Left forelimb (tissue), 1 donor: ENCODE results near the gene DPCD.
"Not testable (repeated sequence)": the region's sequence is repeated elsewhere in the genome, so short reads cannot be mapped to it uniquely, and the experiment has no call there.

ENCODE experiments used
- DNase-seq: peaks from one replicate; pipeline ENCODE4 v3.0.0-alpha.2; 2018; ENCODE audit warnings: low spot score

Gene DPCD

GRCh38 chr10:101585841-101586240, 2.3 kb upstream of the DPCD start:
- no peak for DNase-seq

GRCh38 chr10:101588879-101589278, 758 bp downstream of the DPCD start:
- no peak for DNase-seq

DNA sequence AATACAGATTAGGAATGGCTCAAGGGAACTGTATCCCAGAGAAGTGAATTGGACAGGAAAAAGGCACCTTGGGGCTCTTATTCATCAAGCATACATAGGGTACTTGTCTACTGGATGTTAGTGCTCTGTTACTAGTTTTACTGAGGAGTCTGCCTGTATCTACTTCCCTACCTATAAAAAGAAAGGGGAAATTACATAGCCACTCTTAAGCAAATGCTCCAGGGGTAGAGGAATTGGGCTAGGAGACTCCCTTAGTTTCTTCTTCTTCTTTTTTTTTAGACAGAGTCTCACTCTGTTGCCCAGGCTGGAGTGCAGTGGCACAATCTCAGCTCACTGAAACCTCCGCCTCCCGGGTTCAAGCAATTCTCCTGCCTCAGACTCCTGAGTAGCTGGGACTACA, 5.2 kb downstream of the DPCD start:
- not testable (repeated sequence) for DNase-seq

- no peak for DNase-seq
Observed at GRCh38 chr10:101595591-101596433, 7.7 kb downstream of the DPCD start.

DNA sequence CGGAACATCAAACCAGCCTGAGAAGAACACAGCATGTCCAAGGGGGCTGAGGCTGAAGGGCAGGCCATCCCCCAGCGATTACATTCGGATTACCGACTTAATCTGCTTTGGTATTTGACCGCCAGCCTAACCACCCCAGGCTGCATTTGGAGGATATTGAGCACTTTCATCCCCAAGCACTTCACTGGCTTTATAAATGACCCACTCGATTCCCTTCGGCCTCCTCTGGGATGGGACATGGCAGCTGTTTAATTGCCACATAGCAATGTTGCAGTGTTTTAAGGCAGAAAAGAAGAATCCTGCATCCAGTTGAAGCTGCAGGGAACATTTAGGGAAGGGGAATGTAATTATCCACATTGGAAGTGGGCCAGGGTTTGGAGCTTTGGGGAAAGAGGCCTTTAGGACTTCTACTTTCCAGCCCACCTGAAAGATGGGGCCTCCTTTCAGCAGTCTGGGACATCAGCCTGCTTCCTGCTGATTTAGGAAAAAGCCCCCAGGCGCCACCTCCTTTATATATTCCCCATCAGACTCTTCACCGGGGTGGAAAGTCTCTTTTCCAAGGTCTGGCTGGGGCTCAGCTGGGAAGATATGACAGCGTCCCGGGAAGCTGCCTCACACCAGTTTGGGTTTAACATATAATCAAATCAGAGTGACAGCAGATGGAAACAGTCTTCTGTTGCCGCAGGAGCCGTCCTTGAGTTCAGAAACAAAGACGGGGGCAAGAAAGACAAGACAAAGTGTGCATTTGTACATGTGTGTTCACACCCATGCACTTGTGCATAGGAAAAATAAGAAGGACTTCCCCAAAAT, 9.2 kb downstream of the DPCD start:
- no peak for DNase-seq

GRCh38 chr10:101601541-101601940, 13.4 kb downstream of the DPCD start:
- no peak for DNase-seq

- DNase-seq: peak; percentile 78
Observed at GRCh38 chr10:101602761-101603398, 14.8 kb downstream of the DPCD start.

DNA sequence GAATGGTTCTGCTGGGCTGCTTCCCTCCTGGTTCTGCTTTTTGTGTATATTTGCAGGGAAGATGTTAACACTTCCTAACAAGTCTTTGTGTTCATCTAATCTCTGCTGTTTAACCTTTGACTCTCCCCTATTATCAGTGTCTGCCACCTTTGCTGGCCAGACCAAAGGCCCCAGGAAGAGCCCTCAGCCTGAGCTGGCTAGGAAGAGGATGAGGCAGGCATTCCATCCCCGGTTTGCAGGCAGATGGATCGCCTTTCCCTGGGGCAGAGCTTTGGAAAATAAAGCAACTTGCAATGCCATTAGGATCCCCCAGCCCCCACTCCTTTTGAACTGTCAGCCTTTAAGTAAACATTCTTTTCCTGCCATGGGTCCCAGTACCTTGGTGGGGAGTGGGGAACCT, 19.0 kb downstream of the DPCD start:
- no peak for DNase-seq

GRCh38 chr10:101609481-101609880, 21.4 kb downstream of the DPCD start:
- no peak for DNase-seq

DNA sequence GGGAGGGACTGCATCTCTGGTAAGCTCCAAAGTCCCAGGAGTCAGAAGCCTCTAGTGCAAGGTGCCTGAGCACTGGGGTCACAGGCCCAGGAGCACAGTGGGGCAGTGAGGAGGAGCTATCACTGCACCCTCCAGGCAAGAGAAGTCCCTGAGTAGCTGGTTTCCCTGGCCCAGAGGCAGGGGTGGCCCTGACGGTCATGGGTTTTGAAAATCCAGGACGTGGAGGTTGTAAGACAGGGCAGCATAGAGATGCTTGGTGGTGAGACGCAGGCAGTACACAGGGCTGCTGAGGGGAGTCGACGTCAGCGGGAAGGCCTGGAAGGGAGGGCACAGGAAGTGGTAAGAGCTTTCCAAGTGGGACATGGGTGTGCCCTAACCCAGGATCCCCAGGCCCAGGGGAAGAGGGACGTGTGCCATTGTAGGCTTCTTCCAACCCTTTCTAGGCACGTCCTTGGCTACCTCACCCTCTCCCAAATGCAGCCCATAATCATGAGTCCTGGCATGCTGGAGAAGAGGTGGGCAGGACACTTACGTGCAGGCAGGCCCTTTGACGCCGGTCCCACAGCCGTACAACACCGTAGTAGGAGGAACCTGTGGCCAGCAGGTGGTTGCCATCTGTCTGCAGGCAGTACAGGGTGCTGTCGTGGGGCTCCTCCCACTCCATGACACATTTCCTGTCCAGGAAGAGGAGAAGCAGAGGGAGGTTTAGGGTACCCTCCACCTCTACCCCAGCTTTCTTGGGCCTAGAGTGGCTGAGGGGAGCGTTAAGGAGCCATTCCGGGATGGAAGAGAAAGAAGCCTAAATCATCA, 23.2 kb downstream of the DPCD start:
- no peak for DNase-seq

DNA sequence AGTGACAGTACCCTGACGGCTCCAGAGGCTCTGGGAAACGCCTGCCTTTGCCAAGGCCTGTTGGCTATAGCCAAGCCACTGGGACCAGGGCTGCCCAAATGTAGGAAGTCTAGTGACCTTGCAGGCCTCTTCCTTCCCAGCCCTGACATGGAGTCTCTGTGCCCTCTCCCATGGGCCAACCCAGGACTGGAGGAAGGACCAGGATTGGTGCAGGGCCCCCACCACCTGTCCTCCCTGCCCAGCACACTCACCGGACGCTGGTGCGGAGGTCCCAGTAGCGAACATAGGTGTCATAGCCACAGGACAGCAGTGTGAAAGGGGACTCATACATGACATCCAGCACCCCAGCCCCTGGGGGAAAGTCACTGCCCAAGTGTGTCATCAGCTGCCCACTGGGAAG, 24.0 kb downstream of the DPCD start:
- DNase-seq: no peak

DNA sequence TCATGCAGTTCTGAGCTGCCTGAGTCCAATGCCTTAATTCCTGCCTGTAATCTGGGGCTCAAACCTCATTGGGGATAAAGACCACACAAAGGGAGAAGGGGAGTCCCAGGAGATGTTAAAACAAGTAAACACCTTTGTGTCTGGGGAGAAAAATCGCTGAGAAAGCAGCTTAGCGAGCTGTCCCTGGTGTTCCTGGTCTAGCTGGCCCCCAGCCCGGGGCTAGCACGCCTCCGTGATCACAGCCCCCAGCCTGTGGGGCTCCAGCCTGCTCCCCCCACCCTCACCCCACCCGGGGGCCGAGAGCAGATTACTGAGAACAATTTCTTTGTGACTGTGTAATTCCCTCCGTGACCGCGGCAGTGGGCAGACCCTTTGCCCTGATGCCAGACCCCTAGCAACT, 24.8 kb downstream of the DPCD start:
- DNase-seq: no peak

DNA sequence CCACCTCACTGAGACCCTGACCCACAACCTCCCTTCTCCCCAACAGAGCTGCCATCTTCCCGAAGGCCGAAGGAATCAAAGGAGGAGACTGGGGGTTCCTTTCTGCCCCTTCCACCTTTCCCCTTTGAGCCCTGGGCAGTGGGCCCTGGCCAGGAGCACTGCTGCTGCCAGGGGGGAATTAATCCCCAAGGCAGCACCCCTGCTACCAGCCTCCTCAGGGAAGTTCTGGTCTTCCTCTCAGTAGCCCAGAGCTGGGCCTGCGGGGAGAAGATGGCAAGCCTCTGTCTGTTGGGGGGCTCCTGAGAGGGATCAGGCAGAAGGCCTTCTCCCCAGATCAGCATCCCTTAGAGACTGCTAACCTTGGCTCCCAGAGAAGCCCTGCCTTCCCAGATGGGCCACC, 25.5 kb downstream of the DPCD start:
- no peak for DNase-seq

DNA sequence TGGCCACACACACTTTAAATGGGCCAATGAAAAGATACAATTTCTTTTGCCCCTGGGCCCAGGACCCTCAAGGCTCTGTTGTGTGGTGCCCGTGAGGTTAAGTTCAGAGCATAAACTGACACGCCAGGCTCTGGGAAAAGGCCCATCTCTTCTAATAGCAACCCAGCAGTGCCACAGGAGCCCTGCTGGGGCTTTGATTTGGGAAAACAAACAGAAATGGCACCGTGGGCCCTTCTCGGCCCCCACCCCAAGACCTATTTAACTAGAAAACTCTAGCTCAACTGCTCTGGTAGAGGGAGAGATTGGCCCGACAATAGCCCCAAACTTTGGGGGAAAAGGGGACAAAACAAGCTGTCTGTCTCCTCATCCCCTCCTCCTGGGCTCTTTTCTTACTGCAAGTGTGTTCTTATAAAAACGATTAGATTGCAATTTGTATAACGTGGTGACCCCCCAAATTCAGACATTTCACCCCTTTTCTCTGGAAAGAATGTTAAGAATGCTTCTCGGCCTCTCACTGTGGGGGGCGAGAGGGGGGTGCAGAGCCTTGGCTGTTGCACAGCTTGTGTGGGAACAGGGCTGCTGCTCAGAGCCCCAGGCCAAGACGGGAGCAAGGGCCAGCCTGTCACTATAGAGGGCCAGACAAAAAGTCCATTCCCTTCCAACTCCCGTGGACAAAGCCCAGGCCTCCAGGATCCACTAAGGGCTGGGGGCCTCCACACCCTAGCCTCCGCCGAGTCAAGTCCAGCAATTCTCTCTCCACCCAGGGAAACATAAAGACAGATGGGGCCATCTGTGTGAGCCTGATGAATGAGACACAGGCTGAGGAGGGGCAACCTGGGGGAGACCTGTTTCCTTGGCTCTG, 26.8 kb downstream of the DPCD start:
- no peak for DNase-seq

DNA sequence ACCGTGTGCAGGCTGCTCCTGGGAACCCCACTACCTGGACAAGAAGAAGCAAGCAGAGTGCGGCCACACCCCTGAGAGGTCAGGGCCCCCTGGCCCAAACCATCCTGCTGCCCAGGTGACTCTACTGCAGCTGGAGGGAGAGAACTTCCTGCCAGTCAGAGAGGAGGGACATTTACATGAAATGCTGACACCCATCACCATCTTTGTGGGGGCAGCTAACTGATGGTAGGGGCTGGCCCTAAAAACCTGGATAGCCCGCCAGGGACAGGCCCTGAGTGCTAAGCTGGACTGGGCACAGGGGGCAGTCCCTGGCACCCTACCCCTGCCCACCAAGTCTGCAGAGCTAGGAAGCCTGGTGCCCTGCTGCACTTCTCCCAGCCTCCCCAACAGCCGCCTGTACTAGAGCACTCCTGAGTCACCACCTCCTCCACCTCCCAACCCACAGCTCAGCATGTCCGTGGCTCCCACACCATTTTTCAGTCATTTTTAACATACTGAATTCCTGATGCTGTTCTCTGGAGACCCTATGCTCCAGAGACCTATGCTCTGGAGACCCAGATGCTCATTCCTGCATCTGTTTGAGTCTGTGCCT, 27.5 kb downstream of the DPCD start:
- DNase-seq: no peak

DNA sequence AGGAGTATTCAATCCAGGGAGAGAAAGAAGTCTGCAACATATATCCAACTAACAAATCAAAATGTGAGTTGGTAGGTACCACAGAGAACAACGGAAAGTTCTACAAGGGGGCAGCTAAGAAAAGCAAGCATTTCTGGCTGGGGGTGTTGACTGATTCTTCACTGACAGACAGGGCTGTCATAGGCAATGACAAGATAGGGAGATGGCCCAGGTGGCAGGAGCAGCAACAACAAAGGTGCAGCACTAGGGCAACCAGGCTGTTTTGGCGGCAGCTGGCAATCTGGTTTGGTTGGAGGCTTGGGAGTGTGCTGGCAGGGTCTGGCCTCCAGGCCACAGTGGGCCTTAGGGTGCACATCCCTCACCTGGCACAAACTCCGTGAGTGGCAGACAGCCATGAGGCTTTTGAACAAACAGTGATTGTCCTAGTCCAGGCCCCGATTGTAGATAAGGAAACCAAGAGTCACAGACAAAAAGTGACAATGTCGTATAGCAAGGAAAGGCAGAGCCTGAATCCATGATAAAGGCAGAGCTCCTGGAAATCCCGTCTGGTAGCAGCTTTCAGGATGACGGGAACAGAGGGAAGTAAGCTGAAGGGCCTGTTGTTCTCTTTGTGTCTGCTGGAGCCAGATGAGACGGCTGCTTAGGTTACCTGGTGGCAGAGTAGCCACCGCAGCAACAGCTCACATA, 28.4 kb downstream of the DPCD start:
- no peak for DNase-seq

GRCh38 chr10:101617102-101617823, 29.1 kb downstream of the DPCD start:
- DNase-seq: no peak

DNA sequence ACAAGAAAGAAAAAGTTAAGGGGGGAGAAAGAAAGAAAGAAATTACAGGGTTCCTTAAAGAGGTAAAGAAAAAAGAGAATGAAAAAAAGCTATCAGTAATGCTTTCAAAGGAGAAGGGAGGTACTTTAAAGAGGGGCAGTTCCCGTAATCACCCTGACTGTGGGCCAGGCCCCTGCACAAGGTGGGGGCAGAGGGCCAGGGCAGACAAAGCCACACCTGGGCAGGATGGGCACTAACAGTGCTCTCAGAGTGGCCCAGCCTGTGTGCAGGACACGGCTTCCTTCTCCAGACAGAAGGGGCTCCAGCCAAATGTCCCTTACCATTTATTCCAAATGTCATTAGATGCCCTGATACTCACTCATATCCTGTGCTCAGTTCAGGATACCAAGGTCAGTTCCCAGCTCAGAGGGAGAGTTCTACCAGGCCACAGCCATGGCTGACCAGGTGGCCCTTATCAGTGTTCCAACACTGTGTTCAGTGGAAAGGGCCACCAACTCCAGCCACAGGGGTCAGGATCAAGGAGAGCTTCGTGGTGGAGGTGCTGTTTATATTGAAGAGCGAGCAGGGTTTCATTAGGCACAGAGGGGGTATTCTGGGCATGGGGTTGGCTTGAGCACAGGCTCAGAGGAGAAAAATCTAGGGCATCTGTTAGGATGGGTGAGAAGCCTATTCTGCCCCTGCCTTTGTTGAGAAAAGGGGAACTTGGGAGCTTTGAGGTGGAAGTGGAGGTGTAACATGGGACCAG, 29.9 kb downstream of the DPCD start:
- DNase-seq: no peak

DNA sequence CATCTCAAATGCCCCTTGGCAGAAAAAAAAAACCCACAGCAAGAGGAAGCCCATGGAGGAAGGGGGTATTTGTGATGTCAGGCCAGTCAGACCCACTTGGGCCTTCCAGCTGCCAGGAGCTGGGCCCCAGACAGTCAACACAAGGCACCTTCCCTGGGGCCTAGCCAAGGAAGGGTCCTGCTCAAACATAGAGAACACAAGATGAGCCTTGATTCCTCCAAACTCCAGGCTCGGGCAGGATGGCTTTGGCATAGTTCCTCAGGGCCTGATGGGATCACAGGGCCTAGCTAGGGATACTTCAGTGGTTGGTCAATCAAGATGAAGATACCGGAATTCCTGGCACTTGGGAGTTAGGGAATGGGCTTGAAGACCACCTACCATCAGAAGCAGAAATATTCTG, 30.8 kb downstream of the DPCD start:
- DNase-seq: no peak
